Measurements from ENCODE around the gene TOMM20.

- no peak for TF ChIP-seq HDAC2 (IDR thresholded peaks at IDR 0.05; ENCODE audit: borderline replicate concordance in 1 of 2, low read depth in 2 of 2, low read length in 2 of 2)
- no peak for TF ChIP-seq GTF2F1 (IDR thresholded peaks at IDR 0.05; ENCODE audit: borderline replicate concordance, low read depth, low read length)
- peak; percentile 72 to 88 (median 85) for TF ChIP-seq CTCF (IDR thresholded peaks at IDR 0.05; ENCODE audit: control extremely low read depth in 1 of 3, insufficient read depth in 1 of 3, low read depth in 1 of 3, low read length in 3 of 3)
- TF ChIP-seq SP2 (IDR thresholded peaks at IDR 0.05; ENCODE audit: low read length) = no peak
- TF ChIP-seq POLR2A (IDR thresholded peaks at IDR 0.05; ENCODE audit: control extremely low read depth in 1 of 2, low read depth in 2 of 2, low read length in 2 of 2) = no peak
- peak; percentile 22; the same call in 1 of the 2 replicates for TF ChIP-seq MAX (IDR thresholded peaks at IDR 0.05)
- TF ChIP-seq CHD1 (IDR thresholded peaks at IDR 0.05; ENCODE audit: low read depth, low read length) = no peak
- no peak for TF ChIP-seq TAF1 (IDR thresholded peaks at IDR 0.05; ENCODE audit: low read depth, low read length)
- TF ChIP-seq SUZ12 (IDR thresholded peaks at IDR 0.05; ENCODE audit: low read length) = no peak
- no peak for TF ChIP-seq EP300 (IDR thresholded peaks at IDR 0.05; ENCODE audit: borderline replicate concordance in 1 of 2, low read depth in 2 of 2, low read length in 2 of 2)
- TF ChIP-seq FOSL1 (IDR thresholded peaks at IDR 0.05; ENCODE audit: insufficient read depth, low read depth, low read length) = no peak
- no peak for TF ChIP-seq E2F6 (IDR thresholded peaks at IDR 0.05)
Observed at GRCh38 chr1:235093696-235094592, 34.7 kb downstream of the TOMM20 start.

Measured in H1 (cell line).